ENCODE data around the gene DAO.
A peak's percentile ranks its signal among the peaks of the same experiment; 100 is the strongest.

The DAO gene

GRCh38 chr12:108875280-108875679 lies 4.6 kb upstream of the DAO start:
- Histone ChIP-seq H3K27me3 (no peaks in the 10 kb centered on the region), H3K27ac (no peak overlapping the region), H3K4me1 (ENCODE audit: control insufficient read depth in 1 of 2, insufficient read depth in 1 of 2, low read depth in 1 of 2, low read length in 1 of 2) (no peaks in the 10 kb centered on the region), H3K9me3 (no peaks in the 10 kb centered on the region), H3K36me3 (no peaks in the 10 kb centered on the region), H3K4me3 (ENCODE audit: low read depth in 1 of 2, low read length in 1 of 2) (no peak overlapping the region)
- TF ChIP-seq CTCF (IDR thresholded peaks at IDR 0.05), result no peak

GRCh38 chr12:108875682-108876361 lies 4.1 kb upstream of the DAO start:
- H3K4me1 ChIP-seq (ENCODE audit: control insufficient read depth in 1 of 2, insufficient read depth in 1 of 2, low read depth in 1 of 2, low read length in 1 of 2), result no peaks in the 10 kb centered on the region
- H3K27ac ChIP-seq, result no peak overlapping the region
- TF ChIP-seq CTCF (IDR thresholded peaks at IDR 0.05), result no peak
- H3K9me3 ChIP-seq, result no peaks in the 10 kb centered on the region
- no peaks in the 10 kb centered on the region for H3K27me3 ChIP-seq
- H3K36me3 ChIP-seq, result no peaks in the 10 kb centered on the region
- H3K4me3 ChIP-seq (ENCODE audit: low read depth in 1 of 2, low read length in 1 of 2), result no peak overlapping the region

- H3K4me3 ChIP-seq (ENCODE audit: low read depth in 1 of 2, low read length in 1 of 2), result no peak overlapping the region
- no peak overlapping the region for H3K27ac ChIP-seq
- no peaks in the 10 kb centered on the region for H3K4me1 ChIP-seq (ENCODE audit: control insufficient read depth in 1 of 2, insufficient read depth in 1 of 2, low read depth in 1 of 2, low read length in 1 of 2)
- H3K9me3 ChIP-seq, result no peaks in the 10 kb centered on the region
- TF ChIP-seq CTCF (IDR thresholded peaks at IDR 0.05), result no peak
- H3K36me3 ChIP-seq, result no peaks in the 10 kb centered on the region
- no peaks in the 10 kb centered on the region for H3K27me3 ChIP-seq
Measured at GRCh38 chr12:108876550-108876949, 3.3 kb upstream of the DAO start.

- no peak for TF ChIP-seq CTCF (IDR thresholded peaks at IDR 0.05)
- no peaks in the 10 kb centered on the region for H3K27me3 ChIP-seq
- no peaks in the 10 kb centered on the region for H3K9me3 ChIP-seq
- no peaks in the 10 kb centered on the region for H3K36me3 ChIP-seq
- H3K4me1 ChIP-seq (ENCODE audit: control insufficient read depth in 1 of 2, insufficient read depth in 1 of 2, low read depth in 1 of 2, low read length in 1 of 2), result no peaks in the 10 kb centered on the region
- no peak overlapping the region for H3K27ac ChIP-seq
- H3K4me3 ChIP-seq (ENCODE audit: low read depth in 1 of 2, low read length in 1 of 2), result no peak overlapping the region
Measured at GRCh38 chr12:108881953-108882352, 2.1 kb downstream of the DAO start.

- Histone ChIP-seq H3K36me3 (no peaks in the 10 kb centered on the region), H3K27ac (no peak overlapping the region), H3K9me3 (no peaks in the 10 kb centered on the region), H3K4me1 (ENCODE audit: control insufficient read depth in 1 of 2, insufficient read depth in 1 of 2, low read depth in 1 of 2, low read length in 1 of 2) (no peaks in the 10 kb centered on the region), H3K4me3 (ENCODE audit: low read depth in 1 of 2, low read length in 1 of 2) (no peak overlapping the region), H3K27me3 (no peaks in the 10 kb centered on the region)
- peak; percentile 63 for TF ChIP-seq CTCF (IDR thresholded peaks at IDR 0.05)
Measured at GRCh38 chr12:108884116-108885012, 4.5 kb downstream of the DAO start.
